HepG2 (cell line): ENCODE data around the gene MSH4. TPM values are rescaled to one million over a fixed set of nuclear protein-coding genes. Genes with fewer than 3 reads are reported as not detected.

ENCODE experiments used
- AGO1 ChIP-seq: fragments of 200-400 bp; formaldehyde crosslinking; IDR thresholded peaks from 2 replicates; pipeline ENCODE4 v1.6.1; 2017; ENCODE audit warnings: mild to moderate bottlenecking, low read depth, low read length, moderate library complexity; ENCODE audit not compliant: poor library complexity, severe bottlenecking
- AGO2 ChIP-seq: fragments of 200-400 bp; formaldehyde crosslinking; optimal IDR thresholded peaks from 2 replicates; pipeline ENCODE3; 2017; ENCODE audit warnings: mild to moderate bottlenecking, low read depth, low read length, moderate library complexity
- BORCS8-MEF2B ChIP-seq: sonication (generic); formaldehyde crosslinking; IDR thresholded peaks from 2 replicates; pipeline ENCODE4 v1.8.0; 2022; ENCODE audit warnings: mild to moderate bottlenecking, missing genetic modification reagents
- GMEB1 ChIP-seq: sonication (generic); formaldehyde crosslinking; IDR thresholded peaks from 2 replicates; pipeline ENCODE4 v1.5.1; 2020; ENCODE audit warnings: missing genetic modification reagents, mild to moderate bottlenecking, borderline replicate concordance
- HNRNPK ChIP-seq: fragments of 200-400 bp; formaldehyde crosslinking; IDR thresholded peaks from 2 replicates; pipeline ENCODE4 v1.6.1; 2018; ENCODE audit warnings: low read length, low read depth, moderate library complexity, mild to moderate bottlenecking; ENCODE audit not compliant: poor library complexity, severe bottlenecking
- MBD4 ChIP-seq: IDR thresholded peaks from 2 replicates; pipeline ENCODE4 v1.6.1; 2012; ENCODE audit warnings: low read length, inconsistent platforms, borderline replicate concordance
- PCBP1 ChIP-seq: fragments of 200-400 bp; formaldehyde crosslinking; IDR thresholded peaks from 2 replicates; pipeline ENCODE4 v1.6.1; 2017; ENCODE audit warnings: mild to moderate bottlenecking, low read depth, low read length, borderline replicate concordance
- RBFOX2 ChIP-seq: fragments of 200-400 bp; formaldehyde crosslinking; IDR thresholded peaks from 2 replicates; pipeline ENCODE4 v1.6.1; 2017; ENCODE audit warnings: low read depth, mild to moderate bottlenecking, low read length
- REPIN1 ChIP-seq: sonication (generic); formaldehyde crosslinking; IDR thresholded peaks from 2 replicates; pipeline ENCODE4 v1.8.0; 2022; ENCODE audit warnings: missing genetic modification reagents, low read depth, mild to moderate bottlenecking, borderline replicate concordance
- SOX13 ChIP-seq, 3 experiments: fragments of 450-650 bp in 1 of 3; sonication (generic) in 1 of 3; formaldehyde crosslinking in 1 of 3; IDR thresholded peaks in 2 of 3; conservative IDR thresholded peaks in 1 of 3; 2 replicates each; pipeline versions ENCODE4 v1.5.0 to v1.6.1; 2016 to 2020; ENCODE audit warnings: antibody characterized with exemption in 1 of 3, mild to moderate bottlenecking in 1 of 3, missing compliant biosample characterization in 1 of 3, missing genetic modification reagents in 1 of 3, moderate library complexity in 1 of 3
- SRY ChIP-seq: sonication (generic); formaldehyde crosslinking; IDR thresholded peaks from 2 replicates; pipeline ENCODE4 v1.8.0; 2022; ENCODE audit warnings: mild to moderate bottlenecking, missing genetic modification reagents
- ZBTB38 ChIP-seq: sonication (generic); formaldehyde crosslinking; IDR thresholded peaks from 2 replicates; pipeline ENCODE4 v1.5.1; 2020; ENCODE audit warnings: mild to moderate bottlenecking, missing genetic modification reagents
- ZC3H13 ChIP-seq: sonication (generic); formaldehyde crosslinking; IDR thresholded peaks from 2 replicates; pipeline ENCODE4 v1.8.1; 2023; ENCODE audit warnings: mild to moderate bottlenecking, missing genetic modification reagents, moderate library complexity
- ZC3H4 ChIP-seq: sonication (generic); formaldehyde crosslinking; IDR thresholded peaks from 2 replicates; pipeline ENCODE4 v1.4.0; 2020; ENCODE audit warnings: missing genetic modification reagents, borderline replicate concordance
- ZNF558 ChIP-seq: sonication (generic); formaldehyde crosslinking; IDR thresholded peaks from 2 replicates; pipeline ENCODE4 v1.9.0; 2022; ENCODE audit warnings: mild to moderate bottlenecking, missing genetic modification reagents, borderline replicate concordance
- ZSCAN21 ChIP-seq: sonication (generic); formaldehyde crosslinking; IDR thresholded peaks from 2 replicates; pipeline ENCODE4 v1.8.0; 2022; ENCODE audit warnings: mild to moderate bottlenecking, missing genetic modification reagents, moderate library complexity, borderline replicate concordance
- polyA plus RNA-seq, 8 experiments: library from polyadenylated mRNA; depleted of rRNA in 3 of 8; stranded (reverse) in 7 of 8; unstranded in 1 of 8; fragments of >200 nt; fragmentation: Illumina TruSeq in 4 of 8; extraction: Trizol in 4 of 8; gene quantifications; 2 replicates each; pipeline versions ENCODE4 v1.2.1 to v1.2.3, GENCODE V29; 2011 to 2016; ENCODE audit warnings: low read depth in 4 of 8, missing spikeins in 1 of 8, mixed read lengths in 1 of 8; ENCODE audit not compliant: insufficient read depth in 1 of 8
- total RNA-seq, 5 experiments: library from RNA; depleted of rRNA; stranded (reverse); fragments of >200 nt; fragmentation: Illumina TruSeq; extraction: Trizol; gene quantifications; 2 replicates each; pipeline ENCODE4 v1.2.3, GENCODE V29; 2016; ENCODE audit warnings: low read depth in 1 of 5
- TF ChIP-seq, protein P1 (sequence below): sonication (generic); formaldehyde crosslinking; IDR thresholded peaks from 2 replicates; pipeline ENCODE4 v1.8.1; 2023; ENCODE audit warnings: mild to moderate bottlenecking, missing genetic modification reagents
- TF ChIP-seq, protein P2 (sequence below): IDR thresholded peaks from 2 replicates; pipeline ENCODE4 v1.6.1; 2016; ENCODE audit warnings: mild to moderate bottlenecking
- TF ChIP-seq, protein P3 (sequence below): sonication (generic); formaldehyde crosslinking; IDR thresholded peaks from 2 replicates; pipeline ENCODE4 v1.8.1; 2023; ENCODE audit warnings: mild to moderate bottlenecking, missing genetic modification reagents, borderline replicate concordance
- TF ChIP-seq, protein P4 (sequence below): sonication (generic); formaldehyde crosslinking; IDR thresholded peaks from 2 replicates; pipeline ENCODE4 v1.5.1; 2020; ENCODE audit warnings: mild to moderate bottlenecking, missing genetic modification reagents, moderate library complexity

The MSH4 gene
- total and polyA plus RNA-seq, 2 of the 13 experiments (the other 11 are each of a cell fraction or from before 2014, with no cell fraction given) = 0.01 to 0.09 TPM

- TF ChIP-seq, protein P1, sequence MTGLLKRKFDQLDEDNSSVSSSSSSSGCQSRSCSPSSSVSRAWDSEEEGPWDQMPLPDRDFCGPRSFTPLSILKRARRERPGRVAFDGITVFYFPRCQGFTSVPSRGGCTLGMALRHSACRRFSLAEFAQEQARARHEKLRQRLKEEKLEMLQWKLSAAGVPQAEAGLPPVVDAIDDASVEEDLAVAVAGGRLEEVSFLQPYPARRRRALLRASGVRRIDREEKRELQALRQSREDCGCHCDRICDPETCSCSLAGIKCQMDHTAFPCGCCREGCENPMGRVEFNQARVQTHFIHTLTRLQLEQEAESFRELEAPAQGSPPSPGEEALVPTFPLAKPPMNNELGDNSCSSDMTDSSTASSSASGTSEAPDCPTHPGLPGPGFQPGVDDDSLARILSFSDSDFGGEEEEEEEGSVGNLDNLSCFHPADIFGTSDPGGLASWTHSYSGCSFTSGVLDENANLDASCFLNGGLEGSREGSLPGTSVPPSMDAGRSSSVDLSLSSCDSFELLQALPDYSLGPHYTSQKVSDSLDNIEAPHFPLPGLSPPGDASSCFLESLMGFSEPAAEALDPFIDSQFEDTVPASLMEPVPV (CRISPR knock-in tag) = peak; percentile 33
- TF ChIP-seq, protein P2, sequence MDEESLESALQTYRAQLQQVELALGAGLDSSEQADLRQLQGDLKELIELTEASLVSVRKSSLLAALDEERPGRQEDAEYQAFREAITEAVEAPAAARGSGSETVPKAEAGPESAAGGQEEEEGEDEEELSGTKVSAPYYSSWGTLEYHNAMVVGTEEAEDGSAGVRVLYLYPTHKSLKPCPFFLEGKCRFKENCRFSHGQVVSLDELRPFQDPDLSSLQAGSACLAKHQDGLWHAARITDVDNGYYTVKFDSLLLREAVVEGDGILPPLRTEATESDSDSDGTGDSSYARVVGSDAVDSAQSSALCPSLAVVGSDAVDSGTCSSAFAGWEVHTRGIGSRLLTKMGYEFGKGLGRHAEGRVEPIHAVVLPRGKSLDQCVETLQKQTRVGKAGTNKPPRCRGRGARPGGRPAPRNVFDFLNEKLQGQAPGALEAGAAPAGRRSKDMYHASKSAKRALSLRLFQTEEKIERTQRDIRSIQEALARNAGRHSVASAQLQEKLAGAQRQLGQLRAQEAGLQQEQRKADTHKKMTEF = peak; percentile 30; the same call in 1 of the 2 replicates
- TF ChIP-seq ZC3H4 (CRISPR knock-in tag) = peak; percentile 80; the same call in 1 of the 2 replicates
- TF ChIP-seq ZNF558 (CRISPR knock-in tag) = no peak
- TF ChIP-seq HNRNPK = peak; percentile 7
- peak; percentile 64 for TF ChIP-seq RBFOX2
- peak; percentile 19; the same call in 1 of the 2 replicates for TF ChIP-seq ZC3H13 (CRISPR knock-in tag)
- TF ChIP-seq AGO1 = peak; percentile 100
- TF ChIP-seq, protein P3, sequence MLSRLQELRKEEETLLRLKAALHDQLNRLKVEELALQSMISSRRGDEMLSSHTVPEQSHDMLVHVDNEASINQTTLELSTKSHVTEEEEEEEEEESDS (CRISPR knock-in tag) = 0 out of 2 replicates have a peak, but pooled peaks have one; percentile 44
- TF ChIP-seq SRY (CRISPR knock-in tag) = peak; percentile 41; the same call in 1 of the 2 replicates
- TF ChIP-seq ZBTB38 = 0 out of 2 replicates have a peak, but pooled peaks have one; percentile 37
- TF ChIP-seq, protein P4, sequence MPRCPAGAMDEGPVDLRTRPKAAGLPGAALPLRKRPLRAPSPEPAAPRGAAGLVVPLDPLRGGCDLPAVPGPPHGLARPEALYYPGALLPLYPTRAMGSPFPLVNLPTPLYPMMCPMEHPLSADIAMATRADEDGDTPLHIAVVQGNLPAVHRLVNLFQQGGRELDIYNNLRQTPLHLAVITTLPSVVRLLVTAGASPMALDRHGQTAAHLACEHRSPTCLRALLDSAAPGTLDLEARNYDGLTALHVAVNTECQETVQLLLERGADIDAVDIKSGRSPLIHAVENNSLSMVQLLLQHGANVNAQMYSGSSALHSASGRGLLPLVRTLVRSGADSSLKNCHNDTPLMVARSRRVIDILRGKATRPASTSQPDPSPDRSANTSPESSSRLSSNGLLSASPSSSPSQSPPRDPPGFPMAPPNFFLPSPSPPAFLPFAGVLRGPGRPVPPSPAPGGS (CRISPR knock-in tag) = no peak
- TF ChIP-seq PCBP1 = 0 out of 2 replicates have a peak, but pooled peaks have one; percentile 62
- peak; percentile 28; the same call in 1 of the 2 replicates for TF ChIP-seq ZSCAN21
- peak; percentile 93; the same call in 1 of the 2 replicates for TF ChIP-seq MBD4
- TF ChIP-seq REPIN1 (CRISPR knock-in tag) = 0 out of 2 replicates have a peak, but pooled peaks have one; percentile 54
- no peak for TF ChIP-seq SOX13 (IDR thresholded peaks at IDR 0.05)
- peak in 1 of 2 experiments; percentile 83; a peak in 1 of 4 replicates for TF ChIP-seq SOX13 (CRISPR knock-in tag; conservative IDR thresholded peaks at IDR 0.05 in 1 of 2, IDR thresholded peaks at IDR 0.05 in 1 of 2)
- peak; percentile 100 for TF ChIP-seq AGO2
- 0 out of 2 replicates have a peak, but pooled peaks have one; percentile 19 for TF ChIP-seq GMEB1
- TF ChIP-seq BORCS8-MEF2B (CRISPR knock-in tag) = peak; percentile 66; the same call in 1 of the 2 replicates
Measured at GRCh38 chr1:75796376-75797272, at the start of gene MSH4 (continued).
